ENCODE results near the gene FITM1.

DNA sequence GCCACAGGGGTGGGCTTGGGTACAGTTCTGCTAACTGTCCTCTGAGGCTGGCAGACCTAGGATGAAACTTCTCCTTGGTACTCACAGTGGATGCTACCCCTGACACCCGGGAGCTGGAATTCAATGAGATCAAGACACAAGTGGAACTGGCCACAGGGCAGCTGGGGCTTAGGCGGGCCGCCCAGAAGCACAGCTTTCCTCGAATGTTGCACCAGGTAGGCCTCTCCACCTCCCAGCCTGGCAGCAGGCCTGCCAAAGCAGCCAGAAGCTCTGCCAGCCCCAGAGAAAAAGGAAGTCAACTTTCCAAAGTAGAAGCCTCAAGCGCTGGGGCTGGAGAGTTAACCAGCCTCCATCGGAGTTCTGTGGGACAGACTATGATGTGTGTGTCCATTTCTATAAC, 13.3 kb upstream of the FITM1 start:
- TF ChIP-seq, protein P1, sequence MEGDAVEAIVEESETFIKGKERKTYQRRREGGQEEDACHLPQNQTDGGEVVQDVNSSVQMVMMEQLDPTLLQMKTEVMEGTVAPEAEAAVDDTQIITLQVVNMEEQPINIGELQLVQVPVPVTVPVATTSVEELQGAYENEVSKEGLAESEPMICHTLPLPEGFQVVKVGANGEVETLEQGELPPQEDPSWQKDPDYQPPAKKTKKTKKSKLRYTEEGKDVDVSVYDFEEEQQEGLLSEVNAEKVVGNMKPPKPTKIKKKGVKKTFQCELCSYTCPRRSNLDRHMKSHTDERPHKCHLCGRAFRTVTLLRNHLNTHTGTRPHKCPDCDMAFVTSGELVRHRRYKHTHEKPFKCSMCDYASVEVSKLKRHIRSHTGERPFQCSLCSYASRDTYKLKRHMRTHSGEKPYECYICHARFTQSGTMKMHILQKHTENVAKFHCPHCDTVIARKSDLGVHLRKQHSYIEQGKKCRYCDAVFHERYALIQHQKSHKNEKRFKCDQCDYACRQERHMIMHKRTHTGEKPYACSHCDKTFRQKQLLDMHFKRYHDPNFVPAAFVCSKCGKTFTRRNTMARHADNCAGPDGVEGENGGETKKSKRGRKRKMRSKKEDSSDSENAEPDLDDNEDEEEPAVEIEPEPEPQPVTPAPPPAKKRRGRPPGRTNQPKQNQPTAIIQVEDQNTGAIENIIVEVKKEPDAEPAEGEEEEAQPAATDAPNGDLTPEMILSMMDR (IDR thresholded peaks at IDR 0.05), result no peak
- no peak for TF ChIP-seq ZFX (IDR thresholded peaks at IDR 0.05; ENCODE audit: borderline replicate concordance)

Measured in 22Rv1 (cell line).